Neural cell (in vitro differentiated cells): ENCODE data around the gene ZNF787. TPM values are rescaled to one million over a fixed set of nuclear protein-coding genes. Genes with fewer than 3 reads are reported as not detected.

Source experiments
- H2AFZ ChIP-seq: fragments of 200-600, 300-800 bp; sonication (generic), shearing (Covaris generic); 2 replicates; pipeline ENCODE4 v1.6.0; 2014; ENCODE audit warnings: low read depth, mild to moderate bottlenecking, antibody characterized with exemption, low read length, moderate library complexity
- H3F3A ChIP-seq: fragments of 200-600 bp; shearing (Covaris generic); 2 replicates; pipeline ENCODE4 v1.6.1; 2016; ENCODE audit warnings: mild to moderate bottlenecking, moderate library complexity, mixed read lengths, antibody characterized with exemption, low read length; ENCODE audit not compliant: insufficient read depth, poor library complexity, severe bottlenecking
- H3K27ac ChIP-seq: fragments of 200-600, 300-800 bp; sonication (generic), shearing (Covaris generic); 2 replicates; pipeline ENCODE4 v1.5.1; 2014; ENCODE audit warnings: mild to moderate bottlenecking, low read length, moderate library complexity
- H3K27me3 ChIP-seq: fragments of 300-800, 200-600 bp; sonication (generic), shearing (Covaris generic); 2 replicates; pipeline ENCODE4 v1.6.0; 2014; ENCODE audit warnings: mild to moderate bottlenecking, low read depth, low read length, moderate library complexity; ENCODE audit not compliant: insufficient read depth
- H3K36me3 ChIP-seq: fragments of 300-800, 200-600 bp; sonication (generic), shearing (Covaris generic); 2 replicates; pipeline ENCODE4 v1.5.1; 2014; ENCODE audit warnings: mild to moderate bottlenecking, antibody characterized with exemption, low read length, moderate library complexity; ENCODE audit not compliant: insufficient read depth
- H3K4me2 ChIP-seq: fragments of 300-800, 200-600 bp; sonication (generic), shearing (Covaris generic); 2 replicates; pipeline ENCODE4 v1.6.0; 2014; ENCODE audit warnings: mild to moderate bottlenecking, low read length
- H3K4me3 ChIP-seq: fragments of 300-800, 200-600 bp; sonication (generic), shearing (Covaris generic); 2 replicates; pipeline ENCODE4 v1.5.1; 2014; ENCODE audit warnings: mild to moderate bottlenecking, low read length, moderate library complexity
- H3K79me2 ChIP-seq: fragments of 200-600 bp; shearing (Covaris generic); replicated peaks from 2 replicates; pipeline ENCODE4 v1.6.0; 2014; ENCODE audit warnings: mild to moderate bottlenecking, low read length, moderate library complexity; ENCODE audit not compliant: insufficient read depth
- H3K9ac ChIP-seq: fragments of 300-800, 200-600 bp; sonication (generic), shearing (Covaris generic); 2 replicates; pipeline ENCODE4 v1.6.1; 2016; ENCODE audit warnings: mild to moderate bottlenecking, low read length, mixed read lengths
- H3K9me2 ChIP-seq: fragments of 200-600 bp; shearing (Covaris generic); 2 replicates; pipeline ENCODE4 v1.6.1; 2016; ENCODE audit warnings: mild to moderate bottlenecking, low read length, mixed read lengths; ENCODE audit not compliant: insufficient read depth
- H3K9me3 ChIP-seq: fragments of 200-600, 300-800 bp; sonication (generic), shearing (Covaris generic); 2 replicates; pipeline ENCODE4 v1.6.1; 2016; ENCODE audit warnings: mild to moderate bottlenecking, mixed run types, low read length, moderate library complexity, mixed read lengths
- H4K20me1 ChIP-seq: fragments of 200-600 bp; shearing (Covaris generic); 2 replicates; pipeline ENCODE4 v1.6.1; 2016; ENCODE audit warnings: mild to moderate bottlenecking, mixed run types; ENCODE audit not compliant: insufficient read depth
- EP300 ChIP-seq: fragments of 450-650 bp; conservative IDR thresholded peaks from 2 replicates; pipeline ENCODE4 v1.6.1; 2014; ENCODE audit warnings: antibody characterized with exemption, mild to moderate bottlenecking, moderate library complexity; ENCODE audit not compliant: poor library complexity, severe bottlenecking
- EZH2 ChIP-seq: fragments of 200-600, 300-800 bp; shearing (Covaris generic), sonication (generic); IDR thresholded peaks from 2 replicates; pipeline ENCODE4 v1.6.1; 2014; ENCODE audit warnings: antibody characterized with exemption, low read length, borderline replicate concordance, mild to moderate bottlenecking; ENCODE audit not compliant: insufficient read depth, poor library complexity, severe bottlenecking
- MXI1 ChIP-seq: fragments of 450-650 bp; conservative IDR thresholded peaks from 2 replicates; pipeline ENCODE4 v1.6.1; 2014; ENCODE audit warnings: antibody characterized with exemption, mild to moderate bottlenecking; ENCODE audit not compliant: poor library complexity, severe bottlenecking
- POLR2AphosphoS5 ChIP-seq: IDR thresholded peaks from 2 replicates; pipeline ENCODE4 v1.6.1; 2012
- RAD21 ChIP-seq: fragments of 450-650 bp; conservative IDR thresholded peaks from 2 replicates; pipeline ENCODE4 v1.6.1; 2014; ENCODE audit warnings: antibody characterized with exemption, mild to moderate bottlenecking, moderate library complexity
- SMC3 ChIP-seq: fragments of 450-650 bp; conservative IDR thresholded peaks from 2 replicates; pipeline ENCODE4 v1.6.1; 2014; ENCODE audit warnings: antibody characterized with exemption, mild to moderate bottlenecking, moderate library complexity; ENCODE audit not compliant: poor library complexity
- TAF1 ChIP-seq: IDR thresholded peaks from 2 replicates; pipeline ENCODE4 v1.6.1; 2012; ENCODE audit warnings: low read depth
- polyA plus RNA-seq: library from polyadenylated mRNA; depleted of rRNA; stranded (reverse); fragments of >200 nt; gene quantifications from 2 replicates; pipeline ENCODE4 v1.2.3, GENCODE V29; 2014
- TF ChIP-seq, protein P1 (sequence below): IDR thresholded peaks from 2 replicates; pipeline ENCODE4 v1.6.1; 2012; ENCODE audit warnings: borderline replicate concordance
- TF ChIP-seq, protein P2 (sequence below): fragments of 450-650 bp; IDR thresholded peaks from 2 replicates; pipeline ENCODE4 v1.5.1; 2014; ENCODE audit warnings: antibody characterized with exemption, mild to moderate bottlenecking, moderate library complexity; ENCODE audit not compliant: poor library complexity, severe bottlenecking

ZNF787 gene
- polyA plus RNA-seq, 1 donor from 2014 or later, result 11.4 TPM

DNA sequence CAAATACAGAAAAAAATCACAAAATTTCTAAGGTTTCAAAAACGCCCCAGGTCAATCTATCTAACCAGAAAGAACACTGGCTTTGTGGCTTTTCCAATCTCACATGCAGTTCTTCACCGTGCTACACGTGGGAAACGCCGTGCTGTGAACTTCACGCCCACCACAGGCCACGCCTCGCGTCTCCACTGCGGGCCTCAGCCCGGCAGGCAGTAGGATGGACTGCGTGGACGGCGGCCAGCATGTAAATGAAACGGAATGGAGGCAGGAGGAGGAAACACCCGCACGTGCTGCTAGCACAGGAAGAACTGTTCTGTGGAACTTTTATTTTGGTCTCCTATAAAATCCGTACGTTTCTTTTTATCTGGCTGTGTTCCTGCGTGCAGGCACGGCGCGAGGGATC, 23.8 kb downstream of the ZNF787 start:
- Histone ChIP-seq H3K4me2 (no peak overlapping the region), H3F3A (no peaks in the 10 kb centered on the region), H3K27me3 (no peaks in the 10 kb centered on the region), H3K79me2 (no peaks in the 10 kb centered on the region), H4K20me1 (no peaks in the 10 kb centered on the region), H3K9ac (no peak overlapping the region), H3K9me3 (peaks cover 19% of the 10 kb centered on the region), H3K9me2 (no peaks in the 10 kb centered on the region), H2AFZ (no peak overlapping the region), H3K36me3 (peaks cover 4% of the 10 kb centered on the region), H3K27ac (no peak overlapping the region), H3K4me3 (no peak overlapping the region)
- TF ChIP-seq, protein P1, sequence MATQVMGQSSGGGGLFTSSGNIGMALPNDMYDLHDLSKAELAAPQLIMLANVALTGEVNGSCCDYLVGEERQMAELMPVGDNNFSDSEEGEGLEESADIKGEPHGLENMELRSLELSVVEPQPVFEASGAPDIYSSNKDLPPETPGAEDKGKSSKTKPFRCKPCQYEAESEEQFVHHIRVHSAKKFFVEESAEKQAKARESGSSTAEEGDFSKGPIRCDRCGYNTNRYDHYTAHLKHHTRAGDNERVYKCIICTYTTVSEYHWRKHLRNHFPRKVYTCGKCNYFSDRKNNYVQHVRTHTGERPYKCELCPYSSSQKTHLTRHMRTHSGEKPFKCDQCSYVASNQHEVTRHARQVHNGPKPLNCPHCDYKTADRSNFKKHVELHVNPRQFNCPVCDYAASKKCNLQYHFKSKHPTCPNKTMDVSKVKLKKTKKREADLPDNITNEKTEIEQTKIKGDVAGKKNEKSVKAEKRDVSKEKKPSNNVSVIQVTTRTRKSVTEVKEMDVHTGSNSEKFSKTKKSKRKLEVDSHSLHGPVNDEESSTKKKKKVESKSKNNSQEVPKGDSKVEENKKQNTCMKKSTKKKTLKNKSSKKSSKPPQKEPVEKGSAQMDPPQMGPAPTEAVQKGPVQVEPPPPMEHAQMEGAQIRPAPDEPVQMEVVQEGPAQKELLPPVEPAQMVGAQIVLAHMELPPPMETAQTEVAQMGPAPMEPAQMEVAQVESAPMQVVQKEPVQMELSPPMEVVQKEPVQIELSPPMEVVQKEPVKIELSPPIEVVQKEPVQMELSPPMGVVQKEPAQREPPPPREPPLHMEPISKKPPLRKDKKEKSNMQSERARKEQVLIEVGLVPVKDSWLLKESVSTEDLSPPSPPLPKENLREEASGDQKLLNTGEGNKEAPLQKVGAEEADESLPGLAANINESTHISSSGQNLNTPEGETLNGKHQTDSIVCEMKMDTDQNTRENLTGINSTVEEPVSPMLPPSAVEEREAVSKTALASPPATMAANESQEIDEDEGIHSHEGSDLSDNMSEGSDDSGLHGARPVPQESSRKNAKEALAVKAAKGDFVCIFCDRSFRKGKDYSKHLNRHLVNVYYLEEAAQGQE, result no peak
- no peak for TF ChIP-seq EZH2

DNA sequence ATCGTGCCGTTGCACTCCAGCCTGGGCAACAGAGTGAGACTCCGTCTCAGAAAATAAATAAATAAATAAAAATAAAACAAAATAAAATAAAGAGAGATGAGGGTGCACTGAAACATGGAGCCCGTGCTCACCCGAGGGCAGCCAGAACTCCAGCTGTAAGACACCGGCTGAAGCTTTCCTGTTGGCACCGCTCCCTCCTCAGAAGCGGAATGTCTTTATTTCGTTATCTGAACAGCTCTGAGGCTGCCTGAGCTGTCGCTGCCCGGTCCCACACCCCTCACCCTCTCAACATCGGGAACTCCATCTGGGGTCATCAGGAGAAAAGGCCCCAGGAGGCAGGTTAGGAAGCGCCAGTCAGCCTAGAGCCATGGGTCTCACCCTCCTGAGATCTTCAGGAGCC, 24.4 kb downstream of the ZNF787 start:
- H3K36me3 ChIP-seq, result peaks cover 4% of the 10 kb centered on the region

More for the DNA sequence above, 24.4 kb downstream of the ZNF787 start:
- Histone ChIP-seq H3K27ac (no peak overlapping the region), H3K4me2 (no peak overlapping the region), H3K9ac (no peak overlapping the region), H3F3A (no peaks in the 10 kb centered on the region), H2AFZ (no peak overlapping the region), H3K27me3 (no peaks in the 10 kb centered on the region), H3K9me3 (peaks cover 19% of the 10 kb centered on the region), H3K4me3 (no peak overlapping the region), H3K9me2 (no peaks in the 10 kb centered on the region), H4K20me1 (no peaks in the 10 kb centered on the region), H3K79me2 (no peaks in the 10 kb centered on the region)
- TF ChIP-seq, protein P1, result no peak
- no peak for TF ChIP-seq EP300
- TF ChIP-seq, protein P2, sequence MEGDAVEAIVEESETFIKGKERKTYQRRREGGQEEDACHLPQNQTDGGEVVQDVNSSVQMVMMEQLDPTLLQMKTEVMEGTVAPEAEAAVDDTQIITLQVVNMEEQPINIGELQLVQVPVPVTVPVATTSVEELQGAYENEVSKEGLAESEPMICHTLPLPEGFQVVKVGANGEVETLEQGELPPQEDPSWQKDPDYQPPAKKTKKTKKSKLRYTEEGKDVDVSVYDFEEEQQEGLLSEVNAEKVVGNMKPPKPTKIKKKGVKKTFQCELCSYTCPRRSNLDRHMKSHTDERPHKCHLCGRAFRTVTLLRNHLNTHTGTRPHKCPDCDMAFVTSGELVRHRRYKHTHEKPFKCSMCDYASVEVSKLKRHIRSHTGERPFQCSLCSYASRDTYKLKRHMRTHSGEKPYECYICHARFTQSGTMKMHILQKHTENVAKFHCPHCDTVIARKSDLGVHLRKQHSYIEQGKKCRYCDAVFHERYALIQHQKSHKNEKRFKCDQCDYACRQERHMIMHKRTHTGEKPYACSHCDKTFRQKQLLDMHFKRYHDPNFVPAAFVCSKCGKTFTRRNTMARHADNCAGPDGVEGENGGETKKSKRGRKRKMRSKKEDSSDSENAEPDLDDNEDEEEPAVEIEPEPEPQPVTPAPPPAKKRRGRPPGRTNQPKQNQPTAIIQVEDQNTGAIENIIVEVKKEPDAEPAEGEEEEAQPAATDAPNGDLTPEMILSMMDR, result no peak
- no peak for TF ChIP-seq TAF1
- no peak for TF ChIP-seq MXI1
- TF ChIP-seq POLR2AphosphoS5, result no peak
- no peak for TF ChIP-seq SMC3
- TF ChIP-seq EZH2, result no peak
- TF ChIP-seq RAD21, result no peak
